GM12892 (cell line): Measurements from ENCODE around the gene ZNF428.

Experiments used
- POLR2A ChIP-seq: IDR thresholded peaks from 2 replicates; pipeline ENCODE4 v1.6.1; 2011; ENCODE audit warnings: low read depth, low read length, control low read depth
- POLR2AphosphoS5 ChIP-seq: IDR thresholded peaks from 2 replicates; pipeline ENCODE4 v1.6.1; 2011; ENCODE audit warnings: low read depth, low read length, control low read depth

GRCh38 chr19:43563816-43564457, 55.5 kb downstream of the ZNF428 start:
- no peak for TF ChIP-seq POLR2A
- no peak for TF ChIP-seq POLR2AphosphoS5
